Activated naive CD8-positive, alpha-beta T cell (primary cell): ENCODE results near the gene BSND.

Experiments used
- H3K27ac Mint-ChIP-seq: one replicate; pipeline ENCODE4 v1.8.0; 2021; ENCODE audit warnings: mixed read lengths
- H3K27me3 Mint-ChIP-seq: one replicate; pipeline ENCODE4 v1.8.0; 2021; ENCODE audit warnings: mixed read lengths
- H3K36me3 Mint-ChIP-seq: one replicate; pipeline ENCODE4 v1.8.0; 2021; ENCODE audit warnings: mixed read lengths
- H3K4me1 Mint-ChIP-seq: one replicate; pipeline ENCODE4 v1.8.0; 2021; ENCODE audit warnings: low read depth, mixed read lengths
- H3K4me3 Mint-ChIP-seq: one replicate; pipeline ENCODE4 v1.8.0; 2021; ENCODE audit warnings: mild to moderate bottlenecking, mixed read lengths
- H3K9me3 Mint-ChIP-seq: one replicate; pipeline ENCODE4 v1.8.0; 2021; ENCODE audit warnings: low read depth, mixed read lengths

The BSND gene

GRCh38 chr1:55061000-55061705 is 62.4 kb downstream of the BSND start:
- Mint-ChIP-seq H3K27me3 (no peaks in the 10 kb centered on the region), H3K4me1 (no peaks in the 10 kb centered on the region), H3K27ac (no peak overlapping the region)

More at GRCh38 chr1:55061000-55061705, 62.4 kb downstream of the BSND start:
- Mint-ChIP-seq H3K4me3 (no peak overlapping the region), H3K9me3 (no peaks in the 10 kb centered on the region), H3K36me3 (no peaks in the 10 kb centered on the region)
